WERI-Rb-1 (cell line): ENCODE data around the gene CHRM5.
A peak's percentile ranks its signal among the peaks of the same experiment; 100 is the strongest.

Experiments used
- DNase-seq: peaks from one replicate; pipeline ENCODE4 v3.0.0-alpha.2; 2020
- H3K27ac ChIP-seq: fragments of 250-450 bp; sonication (Bioruptor Pico); 2 replicates; pipeline ENCODE4 v1.5.1; 2020; ENCODE audit warnings: mild to moderate bottlenecking, moderate library complexity
- H3K27me3 ChIP-seq: fragments of 250-450 bp; sonication (Bioruptor Pico); 2 replicates; pipeline ENCODE4 v1.5.1; 2021; ENCODE audit warnings: mild to moderate bottlenecking, low read depth, moderate library complexity; ENCODE audit not compliant: insufficient read depth, severe bottlenecking
- H3K36me3 ChIP-seq: fragments of 250-450 bp; sonication (Bioruptor Pico); 2 replicates; pipeline ENCODE4 v1.5.1; 2020; ENCODE audit warnings: mild to moderate bottlenecking, moderate library complexity
- H3K4me3 ChIP-seq: 2 replicates; pipeline ENCODE4 v1.5.1; 2011; ENCODE audit warnings: low read depth, mild to moderate bottlenecking, control low read depth, low read length
- H3K9me3 ChIP-seq: fragments of 250-450 bp; sonication (Bioruptor Pico); 2 replicates; pipeline ENCODE4 v1.5.1; 2021; ENCODE audit warnings: mild to moderate bottlenecking, moderate library complexity; ENCODE audit not compliant: severe bottlenecking
- CTCF ChIP-seq: IDR thresholded peaks from 2 replicates; pipeline ENCODE4 v1.5.1; 2011; ENCODE audit warnings: low read depth, mild to moderate bottlenecking, control low read depth, inconsistent platforms, low read length

The CHRM5 gene

GRCh38 chr15:33960549-33960935 lies 7.8 kb upstream of the CHRM5 start:
- no peak for TF ChIP-seq CTCF
- no peak overlapping the region for H3K27ac ChIP-seq
- H3K27me3 ChIP-seq: no peaks in the 10 kb centered on the region
- no peak overlapping the region for H3K4me3 ChIP-seq
- no peak for DNase-seq
- no peaks in the 10 kb centered on the region for H3K36me3 ChIP-seq
- no peaks in the 10 kb centered on the region for H3K9me3 ChIP-seq

- DNase-seq: no peak
- peak; percentile 43 for TF ChIP-seq CTCF
- no peaks in the 10 kb centered on the region for H3K9me3 ChIP-seq
- H3K27me3 ChIP-seq: no peaks in the 10 kb centered on the region
- no peak overlapping the region for H3K4me3 ChIP-seq
- H3K36me3 ChIP-seq: no peaks in the 10 kb centered on the region
- H3K27ac ChIP-seq: no peak overlapping the region
Observed at GRCh38 chr15:33963831-33964664, 4.2 kb upstream of the CHRM5 start.

- no peak overlapping the region for H3K4me3 ChIP-seq
- H3K9me3 ChIP-seq: no peaks in the 10 kb centered on the region
- no peaks in the 10 kb centered on the region for H3K36me3 ChIP-seq
- no peak for TF ChIP-seq CTCF
- H3K27ac ChIP-seq: no peak overlapping the region
- DNase-seq: no peak
- no peaks in the 10 kb centered on the region for H3K27me3 ChIP-seq
Observed at GRCh38 chr15:33964665-33965040, 3.6 kb upstream of the CHRM5 start.

- TF ChIP-seq CTCF: no peak
- Histone ChIP-seq H3K27me3 (no peaks in the 10 kb centered on the region), H3K9me3 (no peaks in the 10 kb centered on the region), H3K36me3 (no peaks in the 10 kb centered on the region), H3K27ac (peak overlapping the region; percentile 64), H3K4me3 (peak overlapping the region; percentile 55)
- DNase-seq: no peak
Observed at GRCh38 chr15:33968821-33969220, 524 bp downstream of the CHRM5 start.

DNA sequence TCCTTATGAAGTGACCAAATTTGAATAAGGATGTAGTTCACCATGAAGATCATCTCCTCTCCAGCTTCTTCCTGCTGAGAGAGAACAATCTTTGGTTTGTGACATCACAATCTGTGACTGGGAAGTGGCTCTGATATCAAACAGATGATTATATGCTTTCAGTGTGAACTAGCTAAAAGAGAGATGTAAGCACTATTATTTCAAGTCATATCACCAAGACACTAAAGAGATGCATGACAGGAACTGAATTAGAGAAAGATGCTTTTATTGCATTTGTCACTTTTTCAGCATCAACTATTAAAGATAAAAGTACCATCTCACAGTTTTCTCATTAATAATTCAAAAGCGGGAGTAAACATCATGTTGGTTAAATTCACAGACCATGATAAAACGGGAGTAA lies 3.5 kb downstream of the CHRM5 start:
- TF ChIP-seq CTCF: no peak
- H3K27ac ChIP-seq: no peak overlapping the region
- no peak for DNase-seq
- no peaks in the 10 kb centered on the region for H3K27me3 ChIP-seq
- H3K36me3 ChIP-seq: no peaks in the 10 kb centered on the region
- H3K9me3 ChIP-seq: no peaks in the 10 kb centered on the region
- no peak overlapping the region for H3K4me3 ChIP-seq

- Histone ChIP-seq H3K36me3 (no peaks in the 10 kb centered on the region), H3K27ac (no peak overlapping the region), H3K4me3 (no peak overlapping the region), H3K27me3 (no peaks in the 10 kb centered on the region), H3K9me3 (no peaks in the 10 kb centered on the region)
- DNase-seq: no peak
- TF ChIP-seq CTCF: no peak
Observed at GRCh38 chr15:33975022-33975565, 6.8 kb downstream of the CHRM5 start.
